Adrenal gland (tissue), 12 donors: ENCODE data around the gene PLD3. TPM values are rescaled to one million over a fixed set of nuclear protein-coding genes. Genes with fewer than 3 reads are reported as not detected.
A peak's percentile ranks its signal among the peaks of the same experiment; 100 is the strongest.

ENCODE experiments used
- DNase-seq, 7 donors: peaks; one replicate each; pipeline ENCODE4 v3.0.0-alpha.2; 2019 to 2020
- H3K27ac ChIP-seq, 5 donors: fragments of 200-600 bp; sonication (generic) in 4 of 5; 1 replicate in 3 of 5; 2 replicates in 2 of 5; pipeline versions ENCODE4 v1.5.1 to v1.8.0; 2016 to 2020; ENCODE audit warnings: mild to moderate bottlenecking in 1 of 5
- H3K27me3 ChIP-seq: fragments of 200-600 bp; 2 replicates; pipeline ENCODE4 v1.8.0; 2021
- H3K36me3 ChIP-seq, 2 donors: fragments of 200-600 bp; replicated peaks in 1 of 2; 1 replicate in 1 of 2; 2 replicates in 1 of 2; pipeline versions ENCODE4 v1.5.1 to v1.8.0; 2018 to 2022
- H3K4me1 ChIP-seq, 2 donors: fragments of 200-600 bp; replicated peaks in 1 of 2; 1 replicate in 1 of 2; 2 replicates in 1 of 2; pipeline versions ENCODE4 v1.5.1 to v1.8.0; 2018 to 2021
- H3K4me3 ChIP-seq, 4 donors: fragments of 200-600 bp; sonication (generic) in 3 of 4; one replicate each; pipeline ENCODE4 v1.5.1; 2016 to 2018
- H3K9me3 ChIP-seq, 3 donors: fragments of 200-600 bp; sonication (generic) in 1 of 3; replicated peaks in 1 of 3; 1 replicate in 2 of 3; 2 replicates in 1 of 3; pipeline versions ENCODE4 v1.5.1 to v1.8.0; 2016 to 2021
- CTCF ChIP-seq, 6 experiments: fragments of 450-650 bp in 4 of 6; fragments of 200-600 bp in 2 of 6; sonication (generic) in 1 of 6; IDR thresholded peaks; 1 replicate in 5 of 6; 2 replicates in 1 of 6; pipeline versions ENCODE4 v1.5.1 to v1.8.0; 2016 to 2021; ENCODE audit warnings: antibody characterized with exemption in 6 of 6, mild to moderate bottlenecking in 2 of 6, moderate library complexity in 1 of 6
- POLR2A ChIP-seq, 2 donors: fragments of 450-650 bp; IDR thresholded peaks; one replicate each; pipeline ENCODE4 v1.6.1; 2017; ENCODE audit warnings: antibody characterized with exemption in 2 of 2, mild to moderate bottlenecking in 2 of 2, moderate library complexity in 1 of 2
- WGBS, 4 donors: extraction: QIAGEN DNeasy Blood & Tissue Kit in 2 of 4; methylation state at CpG; one replicate each; pipeline versions ENCODE4 v1.1.5 to v1.1.7; 2013 to 2017; 5-methylcytosine and 5-hydroxymethylcytosine counted together
- intact Hi-C, 2 donors: fragments of 100-400 bp; cut with DNase I; formaldehyde crosslinking; loops; one replicate each; pipeline versions ENCODE4 v1.14.1 to v1.15.0; 2022 to 2023
- polyA plus RNA-seq, 3 donors: library from polyadenylated mRNA; stranded (reverse); fragments of 200-250 nt in 2 of 3; fragments of 350-450 nt in 1 of 3; fragmentation: Illumina TruSeq in 1 of 3; extraction: RNeasy Lipid Tissue Mini Kit (QIAGEN cat#74804) in 1 of 3; gene quantifications; one replicate each; pipeline ENCODE4 v1.2.3, GENCODE V29; 2013 to 2014
- total RNA-seq, 9 donors: library from RNA; depleted of rRNA in 4 of 9; stranded (reverse); fragments of >200 nt in 4 of 9; fragments of 120-200 nt in 1 of 9; fragmentation: NEBNext Ultra II Directional in 1 of 9; extraction: Animal tissue kit (Norgen Biotek cat#: 25700) in 1 of 9; gene quantifications; one replicate each; pipeline versions ENCODE4 v1.1.0 to v1.2.4, GENCODE V29; 2013 to 2023
- donor health status: healthy with polysubstance abuse.
- donor health status: Bipolar disorder and iron deficiency.
- donor health status: DM: yes; HTN: yes; CAD: no.
- donor health status: DM: no; HTN: no; CAD: no.
- donor health status: DM: no; HTN: no; CAD: no.
- donor health status: DM: yes; HTN: yes; CAD: no.

PLD3 gene
- total and polyA plus RNA-seq, 12 donors = 170 to 1,019 (median 415) TPM

- no peak for TF ChIP-seq CTCF (IDR thresholded peaks at IDR 0.05)
- no peak for TF ChIP-seq POLR2A (IDR thresholded peaks at IDR 0.05)
- DNase-seq = no peak
- Histone ChIP-seq H3K4me1 (peaks cover 6 to 22% of the 10 kb centered on the region in 2 donors), H3K27me3 (no peaks in the 10 kb centered on the region), H3K9me3 (no peaks in the 10 kb centered on the region), H3K36me3 (peaks cover 0 to 23% of the 10 kb centered on the region in 2 donors), H3K27ac (no peak overlapping the region), H3K4me3 (no peak overlapping the region)
- intact Hi-C loops = no loop called here
- WGBS, 4 donors = 67 to 82% (median 71%) methylated on average over 5 of the region's 5 CpGs
Measured at GRCh38 chr19:40363069-40363468, 14.6 kb downstream of the PLD3 start.

DNA sequence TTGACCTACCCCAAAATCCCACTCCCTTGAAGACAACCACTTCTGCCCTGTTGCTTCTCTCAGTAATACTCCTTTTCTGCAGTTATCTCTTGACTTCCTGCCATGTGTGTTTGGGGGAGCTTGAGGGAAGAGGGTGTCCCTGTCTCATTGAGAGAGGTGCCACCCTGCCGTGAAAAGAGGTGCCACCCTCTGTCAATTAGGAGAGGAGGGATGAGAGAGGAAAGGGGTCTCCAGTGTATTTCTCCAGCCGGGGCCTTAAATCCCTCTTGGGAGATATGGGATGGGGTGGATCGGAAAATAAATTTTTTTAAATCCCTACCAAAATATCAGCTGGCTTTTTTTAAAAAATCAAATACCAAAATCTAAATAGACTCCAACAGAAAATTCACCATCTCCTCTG lies 16.5 kb downstream of the PLD3 start:
- no peaks in the 10 kb centered on the region for H3K27me3 ChIP-seq
- TF ChIP-seq POLR2A (IDR thresholded peaks at IDR 0.05) (no peak), CTCF (IDR thresholded peaks at IDR 0.05) (no peak)
- H3K36me3 ChIP-seq = peaks cover 0 to 34% of the 10 kb centered on the region in 2 donors
- peaks cover 6 to 22% of the 10 kb centered on the region in 2 donors for H3K4me1 ChIP-seq
- H3K4me3 ChIP-seq = peak overlapping the region in 2 of 4 donors; percentile 24 to 69
- intact Hi-C loops = no loop called here
- H3K9me3 ChIP-seq = no peaks in the 10 kb centered on the region
- DNase-seq = no peak
- no peak overlapping the region for H3K27ac ChIP-seq
- WGBS, 4 donors = 48 to 57% (median 53%) methylated on average over 3 of the region's 3 CpGs

DNA sequence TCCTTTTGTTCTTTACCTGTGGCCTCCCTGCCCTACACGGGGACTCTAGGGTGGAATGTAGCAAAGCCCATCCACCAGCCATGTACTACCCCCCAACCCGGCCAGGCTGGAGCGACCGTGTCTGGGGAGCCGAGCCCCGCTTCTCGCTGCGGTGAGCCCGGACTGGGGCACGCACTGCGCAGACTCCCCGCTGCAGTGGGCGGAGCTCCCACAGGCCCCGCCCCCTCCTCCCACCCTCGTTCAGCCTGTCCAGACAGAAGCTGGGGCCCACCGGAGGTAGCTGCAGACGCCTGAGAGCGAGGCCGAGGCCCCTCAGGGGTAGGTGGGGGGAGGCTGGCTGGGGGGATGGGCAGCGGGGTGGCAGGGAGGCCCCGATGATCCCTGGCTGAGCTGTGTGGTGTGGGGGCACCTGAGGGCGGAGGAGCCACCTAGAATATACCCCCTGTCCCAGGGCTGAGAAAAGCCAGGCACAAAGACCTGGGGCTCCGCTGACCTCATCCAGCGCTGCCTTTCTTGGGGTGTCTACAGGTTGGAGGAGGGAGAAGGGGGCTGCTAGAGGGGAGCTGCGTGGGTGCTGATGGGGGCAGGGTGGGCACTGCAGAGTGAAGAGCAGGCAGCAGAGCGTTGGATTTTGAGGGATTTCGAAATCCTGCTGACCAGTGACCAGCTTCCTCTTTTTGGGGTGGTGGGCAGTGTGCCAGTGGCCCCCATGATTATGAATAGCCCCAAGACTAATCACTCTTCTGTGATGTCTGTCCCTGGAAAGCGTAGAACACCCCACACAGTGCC lies 17.3 kb downstream of the PLD3 start:
- WGBS, 4 donors = 12 to 30% (median 22%) methylated on average over 7 to 28 of the region's 28 CpGs
- peak; percentile 76 to 90 (median 82) for DNase-seq
- H3K9me3 ChIP-seq = no peaks in the 10 kb centered on the region
- intact Hi-C loops = no loop called here
- peak overlapping the region in 4 of 5 donors; percentile 8 to 73 (median 54) for H3K27ac ChIP-seq
- TF ChIP-seq CTCF (IDR thresholded peaks at IDR 0.05) (no peak), POLR2A (IDR thresholded peaks at IDR 0.05) (peak in 1 of 2 donors; percentile 48)
- peaks cover 6 to 14% of the 10 kb centered on the region in 2 donors for H3K4me1 ChIP-seq
- peak overlapping the region in 2 of 4 donors; percentile 24 to 69 for H3K4me3 ChIP-seq
- peaks cover 0 to 41% of the 10 kb centered on the region in 2 donors for H3K36me3 ChIP-seq
- H3K27me3 ChIP-seq = no peaks in the 10 kb centered on the region

- Histone ChIP-seq H3K4me3 (no peak overlapping the region), H3K27me3 (no peaks in the 10 kb centered on the region), H3K4me1 (peaks cover 6 to 13% of the 10 kb centered on the region in 2 donors), H3K36me3 (peaks cover 0 to 52% of the 10 kb centered on the region in 2 donors), H3K27ac (peak overlapping the region in 1 of 5 donors; percentile 54), H3K9me3 (no peaks in the 10 kb centered on the region)
- intact Hi-C loops = no loop called here
- WGBS, 4 donors = 81 to 87% (median 83%) methylated on average over 15 to 27 of the region's 27 CpGs
- DNase-seq = peak in 1 of 7 donors; percentile 86
- TF ChIP-seq POLR2A (IDR thresholded peaks at IDR 0.05) = peak in 1 of 2 donors; percentile 20
- no peak for TF ChIP-seq CTCF (IDR thresholded peaks at IDR 0.05)
Measured at GRCh38 chr19:40366697-40367561, 18.4 kb downstream of the PLD3 start.
